GM18505 (cell line): ENCODE results near the gene ZNF746.
A peak's percentile ranks its signal among the peaks of the same experiment; 100 is the strongest.

Experiments
- ATAC-seq: cut with Tn5 transposase; IDR thresholded peaks from one replicate; pipeline ENCODE4 v1.9.1; 2021; ENCODE audit not compliant: unreplicated experiment
- POLR2A ChIP-seq: IDR thresholded peaks from 4 replicates; pipeline ENCODE4 v1.6.1; 2011; ENCODE audit warnings: borderline replicate concordance; ENCODE audit not compliant: insufficient read depth, insufficient read length; ENCODE audit errors: extremely low read depth

Gene ZNF746

GRCh38 chr7:149497467-149498261, at the start of gene ZNF746:
TSS of gene ZNF746 (minus strand) at chr7:149497809. CDS start at chr7:149497536, 273 bp downstream.
- ATAC-seq: peak; percentile 96
- peak; percentile 76 for TF ChIP-seq POLR2A

- no peak for TF ChIP-seq POLR2A
- no peak for ATAC-seq
Observed at GRCh38 chr7:149547126-149547525, 49.5 kb upstream of the ZNF746 start.

- no peak for ATAC-seq
- no peak for TF ChIP-seq POLR2A
Observed at GRCh38 chr7:149546331-149546730, 48.7 kb upstream of the ZNF746 start.

- no peak for TF ChIP-seq POLR2A
- no peak for ATAC-seq
Observed at GRCh38 chr7:149544028-149544427, 46.4 kb upstream of the ZNF746 start.

GRCh38 chr7:149532654-149533053, 35.0 kb upstream of the ZNF746 start:
- no peak for ATAC-seq
- no peak for TF ChIP-seq POLR2A

GRCh38 chr7:149529136-149529718, 31.6 kb upstream of the ZNF746 start:
- no peak for TF ChIP-seq POLR2A
- ATAC-seq: no peak

GRCh38 chr7:149527414-149527813, 29.8 kb upstream of the ZNF746 start:
- no peak for TF ChIP-seq POLR2A

GRCh38 chr7:149525280-149525679, 27.7 kb upstream of the ZNF746 start:
- TF ChIP-seq POLR2A: no peak
- ATAC-seq: no peak

More at GRCh38 chr7:149527414-149527813, 29.8 kb upstream of the ZNF746 start:
- ATAC-seq: no peak

- TF ChIP-seq POLR2A: no peak
- no peak for ATAC-seq
Observed at GRCh38 chr7:149524394-149524793, 26.8 kb upstream of the ZNF746 start.

GRCh38 chr7:149510248-149510647, 12.6 kb upstream of the ZNF746 start:
- no peak for TF ChIP-seq POLR2A
- ATAC-seq: no peak

- ATAC-seq: no peak
- no peak for TF ChIP-seq POLR2A
Observed at GRCh38 chr7:149509774-149510173, 12.2 kb upstream of the ZNF746 start.

- no peak for ATAC-seq
- TF ChIP-seq POLR2A: no peak
Observed at GRCh38 chr7:149505551-149505950, 7.9 kb upstream of the ZNF746 start.

GRCh38 chr7:149501651-149502050, 4.0 kb upstream of the ZNF746 start:
- TF ChIP-seq POLR2A: no peak
- no peak for ATAC-seq

GRCh38 chr7:149500910-149501309, 3.3 kb upstream of the ZNF746 start:
- ATAC-seq: no peak
- TF ChIP-seq POLR2A: no peak
